WTC11 (cell line): ENCODE measurements around the gene PHKG2. TPM values are rescaled to one million over a fixed set of nuclear protein-coding genes. Genes with fewer than 3 reads are reported as not detected.

Experiments
- ATAC-seq: fragments of 200-7000 bp; cut with Tn5 transposase; 2 replicates; pipeline ENCODE4 v1.10.0; 2021; ENCODE audit warnings: mild to moderate bottlenecking, moderate library complexity
- CTCF ChIA-PET: fragments of 300-600 bp; sonication (Branson Sonifier 250); formaldehyde crosslinking; loops from one replicate; lab custom pipeline; 2021; ENCODE audit warnings: antibody characterized with exemption; lab: Charles Lee
- POLR2A ChIA-PET: fragments of 350-600 bp; sonication (Branson Sonifier 250); formaldehyde crosslinking; loops from one replicate; lab custom pipeline; 2021; ENCODE audit warnings: antibody characterized with exemption; lab: Charles Lee
- DNase-seq: peaks from one replicate; pipeline ENCODE4 v3.0.0; 2021; ENCODE audit warnings: low spot score
- H3K27ac Mint-ChIP-seq: 2 replicates; pipeline ENCODE4 v1.8.0; 2021; ENCODE audit warnings: mixed read lengths
- H3K27me3 Mint-ChIP-seq: 2 replicates; pipeline ENCODE4 v1.8.0; 2021; ENCODE audit warnings: low read depth, mild to moderate bottlenecking, moderate library complexity, mixed read lengths
- H3K36me3 Mint-ChIP-seq: 2 replicates; pipeline ENCODE4 v1.8.0; 2021; ENCODE audit warnings: mixed read lengths
- H3K4me1 Mint-ChIP-seq: 2 replicates; pipeline ENCODE4 v1.8.0; 2022; ENCODE audit warnings: mixed read lengths
- H3K4me3 Mint-ChIP-seq: 2 replicates; pipeline ENCODE4 v1.8.0; 2021; ENCODE audit warnings: mild to moderate bottlenecking, moderate library complexity, mixed read lengths
- H3K9me3 Mint-ChIP-seq: 2 replicates; pipeline ENCODE4 v1.8.0; 2021; ENCODE audit warnings: mixed read lengths
- ATF2 ChIP-seq: sonication (generic); formaldehyde crosslinking; IDR thresholded peaks from 2 replicates; pipeline ENCODE4 v1.8.1; 2022; ENCODE audit warnings: low read depth, missing genetic modification reagents, borderline replicate concordance
- ATF3 ChIP-seq: sonication (generic); formaldehyde crosslinking; conservative IDR thresholded peaks from 2 replicates; pipeline ENCODE4 v1.8.1; 2022; ENCODE audit warnings: mild to moderate bottlenecking, missing genetic modification reagents
- E2F1 ChIP-seq: sonication (generic); formaldehyde crosslinking; IDR thresholded peaks from 2 replicates; pipeline ENCODE4 v1.8.0; 2022; ENCODE audit warnings: mild to moderate bottlenecking, missing genetic modification reagents
- EMX1 ChIP-seq: fragments of 250-450 bp; sonication (Bioruptor Pico); IDR thresholded peaks from 2 replicates; pipeline ENCODE4 v1.8.0; 2021; ENCODE audit warnings: mild to moderate bottlenecking
- ETV6 ChIP-seq: sonication (generic); formaldehyde crosslinking; IDR thresholded peaks from 2 replicates; pipeline ENCODE4 v1.8.1; 2022; ENCODE audit warnings: mild to moderate bottlenecking, missing genetic modification reagents
- FOXP4 ChIP-seq: sonication (generic); formaldehyde crosslinking; IDR thresholded peaks from 2 replicates; pipeline ENCODE4 v1.8.0; 2022; ENCODE audit warnings: mild to moderate bottlenecking, missing genetic modification reagents
- GABPB1 ChIP-seq: sonication (generic); formaldehyde crosslinking; IDR thresholded peaks from 2 replicates; pipeline ENCODE4 v1.8.1; 2023; ENCODE audit warnings: mild to moderate bottlenecking, missing genetic modification reagents
- NR1H2 ChIP-seq: sonication (generic); formaldehyde crosslinking; IDR thresholded peaks from 2 replicates; pipeline ENCODE4 v1.9.0; 2021; ENCODE audit warnings: mild to moderate bottlenecking, moderate library complexity, missing genetic modification reagents
- PRRX2 ChIP-seq: fragments of 250-450 bp; sonication (Bioruptor Pico); IDR thresholded peaks from 2 replicates; pipeline ENCODE4 v1.8.0; 2021; ENCODE audit warnings: mild to moderate bottlenecking
- TEAD1 ChIP-seq: sonication (generic); formaldehyde crosslinking; IDR thresholded peaks from 2 replicates; pipeline ENCODE4 v1.8.0; 2022; ENCODE audit warnings: mild to moderate bottlenecking, missing genetic modification reagents
- ZBTB43 ChIP-seq: sonication (generic); formaldehyde crosslinking; IDR thresholded peaks from 2 replicates; pipeline ENCODE4 v1.8.1; 2023; ENCODE audit warnings: mild to moderate bottlenecking, missing genetic modification reagents
- ZMAT4 ChIP-seq: fragments of 250-450 bp; sonication (Bioruptor Pico); IDR thresholded peaks from 2 replicates; pipeline ENCODE4 v1.9.0; 2021; ENCODE audit warnings: mild to moderate bottlenecking
- ZNF121 ChIP-seq: sonication (generic); formaldehyde crosslinking; IDR thresholded peaks from 2 replicates; pipeline ENCODE4 v1.8.0; 2023; ENCODE audit warnings: missing genetic modification reagents
- ZNF219 ChIP-seq: sonication (generic); formaldehyde crosslinking; IDR thresholded peaks from 2 replicates; pipeline ENCODE4 v1.8.0; 2023; ENCODE audit warnings: missing genetic modification reagents, mild to moderate bottlenecking, borderline replicate concordance
- ZNF281 ChIP-seq: sonication (generic); formaldehyde crosslinking; IDR thresholded peaks from 2 replicates; pipeline ENCODE4 v1.8.0; 2023; ENCODE audit warnings: mild to moderate bottlenecking, missing genetic modification reagents
- ZNF416 ChIP-seq: fragments of 250-450 bp; sonication (Bioruptor Pico); IDR thresholded peaks from 2 replicates; pipeline ENCODE4 v1.9.0; 2021; ENCODE audit warnings: mild to moderate bottlenecking, inconsistent platforms
- ZNF425 ChIP-seq: fragments of 250-450 bp; sonication (Bioruptor Pico); conservative IDR thresholded peaks from 2 replicates; pipeline ENCODE4 v1.9.0; 2021; ENCODE audit warnings: mild to moderate bottlenecking
- ZNF532 ChIP-seq: fragments of 250-450 bp; sonication (Bioruptor Pico); IDR thresholded peaks from 2 replicates; pipeline ENCODE4 v1.9.0; 2021; ENCODE audit warnings: mild to moderate bottlenecking, borderline replicate concordance
- total RNA-seq: library from RNA; stranded (reverse); gene quantifications from 3 replicates; pipeline ENCODE4 v1.2.3, GENCODE V29; 2021

The PHKG2 gene
- total RNA-seq, 1 experiment from 2014 or later = 50.5 TPM

- no peak overlapping the region for H3K27ac Mint-ChIP-seq
- H3K4me3 Mint-ChIP-seq = no peak overlapping the region
- H3K36me3 Mint-ChIP-seq = peaks cover 79% of the 10 kb centered on the region
- TF ChIP-seq ZNF532 (CRISPR knock-in tag) (no peak), ZBTB43 (CRISPR knock-in tag) (no peak), ZNF425 (CRISPR knock-in tag) (no peak), ATF2 (CRISPR knock-in tag) (no peak), NR1H2 (no peak), ZMAT4 (CRISPR knock-in tag) (no peak), ZNF121 (CRISPR knock-in tag) (no peak), ZNF219 (CRISPR knock-in tag) (no peak), TEAD1 (CRISPR knock-in tag) (no peak), E2F1 (no peak), ETV6 (CRISPR knock-in tag) (no peak), EMX1 (no peak), ZNF416 (CRISPR knock-in tag) (no peak), FOXP4 (CRISPR knock-in tag) (no peak), ATF3 (CRISPR knock-in tag) (no peak), ZNF281 (CRISPR knock-in tag) (no peak), GABPB1 (no peak), PRRX2 (no peak)
- no peaks in the 10 kb centered on the region for H3K4me1 Mint-ChIP-seq
- no peaks in the 10 kb centered on the region for H3K27me3 Mint-ChIP-seq
- CTCF ChIA-PET = no interaction called here
- no peaks in the 10 kb centered on the region for H3K9me3 Mint-ChIP-seq
- POLR2A ChIA-PET = no interaction called here
- DNase-seq (no peak), ATAC-seq (no peak)
These were observed 37.3 kb upstream of the PHKG2 start for GRCh38 chr16:30710971-30711370.
